HG03097 (cell line): ENCODE data around the gene SPRR2A.
"Not testable (repeated sequence)": the region's sequence is repeated elsewhere in the genome, so short reads cannot be mapped to it uniquely, and the experiment has no call there.

Experiments used
- ATAC-seq: cut with Tn5 transposase; IDR thresholded peaks from one replicate; pipeline ENCODE4 v1.9.1; 2021; ENCODE audit not compliant: unreplicated experiment, low FRiP score

Gene SPRR2A

GRCh38 chr1:153057375-153057774 is at the start of gene SPRR2A:
Gene SPRR2A, minus strand, starts transcription at chr1:153057512. Its CDS starts 777 bp downstream, at chr1:153056735.
- no peak for ATAC-seq

- no peak for ATAC-seq
These were observed 42.9 kb upstream of the SPRR2A start for GRCh38 chr1:153100245-153100644.

- no peak for ATAC-seq
These were observed 42.2 kb upstream of the SPRR2A start for GRCh38 chr1:153099461-153100045.

- no peak for ATAC-seq
These were observed 38.5 kb upstream of the SPRR2A start for GRCh38 chr1:153095764-153096163.

- ATAC-seq = no peak
These were observed 37.1 kb upstream of the SPRR2A start, which contains the start of gene SPRR2E for GRCh38 chr1:153094426-153094825. Gene SPRR2E, minus strand, starts transcription at chr1:153094526. Its CDS starts 775 bp downstream, at chr1:153093751.

- ATAC-seq = no peak
These were observed 30.3 kb upstream of the SPRR2A start for GRCh38 chr1:153087652-153088051.

GRCh38 chr1:153081736-153082135 is 24.4 kb upstream of the SPRR2A start:
- no peak for ATAC-seq

GRCh38 chr1:153072806-153073726 is 15.8 kb upstream of the SPRR2A start:
- ATAC-seq = no peak

GRCh38 chr1:153071511-153071910 is 14.2 kb upstream of the SPRR2A start, which contains the start of gene SPRR2B:
Gene SPRR2B, minus strand, starts transcription at chr1:153071611. Its CDS starts 772 bp downstream, at chr1:153070839.
- no peak for ATAC-seq

- no peak for ATAC-seq
These were observed 12.9 kb upstream of the SPRR2A start for GRCh38 chr1:153070243-153070642.

- no peak for ATAC-seq
These were observed 1.8 kb upstream of the SPRR2A start for GRCh38 chr1:153058826-153059784.

- no peak for ATAC-seq
These were observed 842 bp upstream of the SPRR2A start for GRCh38 chr1:153058154-153058553.

- ATAC-seq = not testable (repeated sequence)
These were observed 1.2 kb downstream of the SPRR2A start for GRCh38 chr1:153056111-153056510.

- no peak for ATAC-seq
These were observed 8.1 kb downstream of the SPRR2A start for GRCh38 chr1:153049211-153049610.

GRCh38 chr1:153040950-153041631 is 16.2 kb downstream of the SPRR2A start, which contains the start of gene SPRR2D:
Gene SPRR2D, minus strand, starts transcription at chr1:153041120. Its CDS starts 774 bp downstream, at chr1:153040346.
- no peak for ATAC-seq

GRCh38 chr1:153035211-153035610 is 22.1 kb downstream of the SPRR2A start:
- ATAC-seq = no peak

GRCh38 chr1:153032677-153033308 is 24.5 kb downstream of the SPRR2A start:
- ATAC-seq = no peak

- no peak for ATAC-seq
These were observed 25.2 kb downstream of the SPRR2A start for GRCh38 chr1:153032073-153032472.

GRCh38 chr1:153030895-153031294 is 26.4 kb downstream of the SPRR2A start, which contains the start of gene SPRR1B:
Gene SPRR1B, plus strand, starts transcription at chr1:153031203. Its CDS starts 1,143 bp downstream, at chr1:153032346.
- no peak for ATAC-seq
